ENCODE data around the gene FOXA1.

FOXA1 gene

DNA sequence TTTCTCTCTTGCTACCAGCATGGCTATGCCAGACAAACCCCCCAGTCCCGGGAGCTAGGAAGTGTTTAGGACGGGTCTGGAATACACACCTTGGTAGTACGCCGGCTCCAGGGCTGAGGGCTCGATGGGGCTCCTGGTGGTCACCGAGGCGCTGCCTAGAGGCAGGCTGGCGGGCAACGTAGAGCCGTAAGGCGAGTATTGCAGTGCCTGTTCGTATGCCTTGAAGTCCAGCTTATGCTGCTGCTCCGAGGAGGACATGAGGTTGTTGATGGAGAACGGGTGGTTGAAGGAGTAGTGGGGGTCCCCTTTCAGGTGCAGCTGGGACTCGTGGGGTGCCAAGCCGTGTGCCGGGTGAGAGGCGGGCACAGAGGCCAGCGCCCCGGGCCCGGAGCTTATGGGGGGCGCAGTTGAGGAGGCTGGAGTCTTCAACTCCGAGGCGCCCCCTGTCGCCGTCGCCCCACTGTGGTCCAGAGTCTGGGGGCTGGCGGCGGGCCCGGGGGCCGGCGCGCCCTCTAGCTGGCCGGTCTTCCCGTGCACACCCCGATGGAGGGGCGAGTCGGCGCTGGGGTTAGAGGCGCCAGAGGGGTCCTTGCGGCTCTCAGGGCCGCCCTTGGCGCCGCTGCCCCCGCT lies 3.6 kb downstream of the FOXA1 start (continued):
- no peak for TF ChIP-seq ZNF707 (tag by site-specific recombination; IDR thresholded peaks at IDR 0.05)
- no peak for TF ChIP-seq ZNF560 (tag by site-specific recombination; IDR thresholded peaks at IDR 0.05; ENCODE audit: borderline replicate concordance)
- no peak for TF ChIP-seq TRIM28 (IDR thresholded peaks at IDR 0.05; ENCODE audit: borderline replicate concordance, low read length)
- TF ChIP-seq PRDM1 (tag by site-specific recombination; IDR thresholded peaks at IDR 0.05) = no peak
- TF ChIP-seq HOXD13 (CRISPR knock-in tag; IDR thresholded peaks at IDR 0.05; ENCODE audit: borderline replicate concordance) = no peak
- no peak for TF ChIP-seq ZNF2 (tag by site-specific recombination; IDR thresholded peaks at IDR 0.05)
- TF ChIP-seq, protein P1, sequence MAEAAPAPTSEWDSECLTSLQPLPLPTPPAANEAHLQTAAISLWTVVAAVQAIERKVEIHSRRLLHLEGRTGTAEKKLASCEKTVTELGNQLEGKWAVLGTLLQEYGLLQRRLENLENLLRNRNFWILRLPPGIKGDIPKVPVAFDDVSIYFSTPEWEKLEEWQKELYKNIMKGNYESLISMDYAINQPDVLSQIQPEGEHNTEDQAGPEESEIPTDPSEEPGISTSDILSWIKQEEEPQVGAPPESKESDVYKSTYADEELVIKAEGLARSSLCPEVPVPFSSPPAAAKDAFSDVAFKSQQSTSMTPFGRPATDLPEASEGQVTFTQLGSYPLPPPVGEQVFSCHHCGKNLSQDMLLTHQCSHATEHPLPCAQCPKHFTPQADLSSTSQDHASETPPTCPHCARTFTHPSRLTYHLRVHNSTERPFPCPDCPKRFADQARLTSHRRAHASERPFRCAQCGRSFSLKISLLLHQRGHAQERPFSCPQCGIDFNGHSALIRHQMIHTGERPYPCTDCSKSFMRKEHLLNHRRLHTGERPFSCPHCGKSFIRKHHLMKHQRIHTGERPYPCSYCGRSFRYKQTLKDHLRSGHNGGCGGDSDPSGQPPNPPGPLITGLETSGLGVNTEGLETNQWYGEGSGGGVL (tag by site-specific recombination; IDR thresholded peaks at IDR 0.05) = no peak
- TF ChIP-seq ZNF140 (tag by site-specific recombination; IDR thresholded peaks at IDR 0.05) = no peak
- TF ChIP-seq ZNF416 (tag by site-specific recombination; IDR thresholded peaks at IDR 0.05) = no peak
- no peak for TF ChIP-seq ZNF777 (tag by site-specific recombination; IDR thresholded peaks at IDR 0.05; ENCODE audit: borderline replicate concordance)
- TF ChIP-seq, protein P2, sequence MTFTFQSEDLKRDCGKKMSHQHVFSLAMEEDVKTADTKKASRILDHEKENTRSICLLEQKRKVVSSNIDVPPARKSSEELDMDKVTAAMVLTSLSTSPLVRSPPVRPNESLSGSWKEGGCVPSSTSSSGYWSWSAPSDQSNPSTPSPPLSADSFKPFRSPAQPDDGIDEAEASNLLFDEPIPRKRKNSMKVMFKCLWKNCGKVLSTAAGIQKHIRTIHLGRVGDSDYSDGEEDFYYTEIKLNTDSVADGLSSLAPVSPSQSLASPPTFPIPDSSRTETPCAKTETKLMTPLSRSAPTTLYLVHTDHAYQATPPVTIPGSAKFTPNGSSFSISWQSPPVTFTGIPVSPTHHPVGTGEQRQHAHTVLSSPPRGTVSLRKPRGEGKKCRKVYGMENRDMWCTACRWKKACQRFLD (tag by site-specific recombination; IDR thresholded peaks at IDR 0.05) = no peak
- TF ChIP-seq ZEB2 (tag by site-specific recombination; IDR thresholded peaks at IDR 0.05) = peak; percentile 41; the same call in 1 of the 2 replicates
- no peak for TF ChIP-seq ZNF48 (tag by site-specific recombination; IDR thresholded peaks at IDR 0.05)
- TF ChIP-seq, protein P3, sequence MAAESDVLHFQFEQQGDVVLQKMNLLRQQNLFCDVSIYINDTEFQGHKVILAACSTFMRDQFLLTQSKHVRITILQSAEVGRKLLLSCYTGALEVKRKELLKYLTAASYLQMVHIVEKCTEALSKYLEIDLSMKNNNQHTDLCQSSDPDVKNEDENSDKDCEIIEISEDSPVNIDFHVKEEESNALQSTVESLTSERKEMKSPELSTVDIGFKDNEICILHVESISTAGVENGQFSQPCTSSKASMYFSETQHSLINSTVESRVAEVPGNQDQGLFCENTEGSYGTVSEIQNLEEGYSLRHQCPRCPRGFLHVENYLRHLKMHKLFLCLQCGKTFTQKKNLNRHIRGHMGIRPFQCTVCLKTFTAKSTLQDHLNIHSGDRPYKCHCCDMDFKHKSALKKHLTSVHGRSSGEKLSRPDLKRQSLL (tag by site-specific recombination; IDR thresholded peaks at IDR 0.05) = peak; percentile 86
- TF ChIP-seq ZNF677 (tag by site-specific recombination; IDR thresholded peaks at IDR 0.05) = no peak
- TF ChIP-seq, protein P4, sequence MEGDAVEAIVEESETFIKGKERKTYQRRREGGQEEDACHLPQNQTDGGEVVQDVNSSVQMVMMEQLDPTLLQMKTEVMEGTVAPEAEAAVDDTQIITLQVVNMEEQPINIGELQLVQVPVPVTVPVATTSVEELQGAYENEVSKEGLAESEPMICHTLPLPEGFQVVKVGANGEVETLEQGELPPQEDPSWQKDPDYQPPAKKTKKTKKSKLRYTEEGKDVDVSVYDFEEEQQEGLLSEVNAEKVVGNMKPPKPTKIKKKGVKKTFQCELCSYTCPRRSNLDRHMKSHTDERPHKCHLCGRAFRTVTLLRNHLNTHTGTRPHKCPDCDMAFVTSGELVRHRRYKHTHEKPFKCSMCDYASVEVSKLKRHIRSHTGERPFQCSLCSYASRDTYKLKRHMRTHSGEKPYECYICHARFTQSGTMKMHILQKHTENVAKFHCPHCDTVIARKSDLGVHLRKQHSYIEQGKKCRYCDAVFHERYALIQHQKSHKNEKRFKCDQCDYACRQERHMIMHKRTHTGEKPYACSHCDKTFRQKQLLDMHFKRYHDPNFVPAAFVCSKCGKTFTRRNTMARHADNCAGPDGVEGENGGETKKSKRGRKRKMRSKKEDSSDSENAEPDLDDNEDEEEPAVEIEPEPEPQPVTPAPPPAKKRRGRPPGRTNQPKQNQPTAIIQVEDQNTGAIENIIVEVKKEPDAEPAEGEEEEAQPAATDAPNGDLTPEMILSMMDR (tag by site-specific recombination; IDR thresholded peaks at IDR 0.05) = peak; percentile 91
- TF ChIP-seq ZNF266 (tag by site-specific recombination; IDR thresholded peaks at IDR 0.05; ENCODE audit: low read depth) = no peak
- TF ChIP-seq, protein P5, sequence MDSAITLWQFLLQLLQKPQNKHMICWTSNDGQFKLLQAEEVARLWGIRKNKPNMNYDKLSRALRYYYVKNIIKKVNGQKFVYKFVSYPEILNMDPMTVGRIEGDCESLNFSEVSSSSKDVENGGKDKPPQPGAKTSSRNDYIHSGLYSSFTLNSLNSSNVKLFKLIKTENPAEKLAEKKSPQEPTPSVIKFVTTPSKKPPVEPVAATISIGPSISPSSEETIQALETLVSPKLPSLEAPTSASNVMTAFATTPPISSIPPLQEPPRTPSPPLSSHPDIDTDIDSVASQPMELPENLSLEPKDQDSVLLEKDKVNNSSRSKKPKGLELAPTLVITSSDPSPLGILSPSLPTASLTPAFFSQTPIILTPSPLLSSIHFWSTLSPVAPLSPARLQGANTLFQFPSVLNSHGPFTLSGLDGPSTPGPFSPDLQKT (IDR thresholded peaks at IDR 0.05; ENCODE audit: borderline replicate concordance, low read depth, low read length) = no peak
- no peak for TF ChIP-seq ZNF548 (tag by site-specific recombination; IDR thresholded peaks at IDR 0.05)
- TF ChIP-seq ZNF701 (tag by site-specific recombination; IDR thresholded peaks at IDR 0.05) = no peak
- no peak for TF ChIP-seq ZNF37A (tag by site-specific recombination; IDR thresholded peaks at IDR 0.05)
- TF ChIP-seq, protein P6, sequence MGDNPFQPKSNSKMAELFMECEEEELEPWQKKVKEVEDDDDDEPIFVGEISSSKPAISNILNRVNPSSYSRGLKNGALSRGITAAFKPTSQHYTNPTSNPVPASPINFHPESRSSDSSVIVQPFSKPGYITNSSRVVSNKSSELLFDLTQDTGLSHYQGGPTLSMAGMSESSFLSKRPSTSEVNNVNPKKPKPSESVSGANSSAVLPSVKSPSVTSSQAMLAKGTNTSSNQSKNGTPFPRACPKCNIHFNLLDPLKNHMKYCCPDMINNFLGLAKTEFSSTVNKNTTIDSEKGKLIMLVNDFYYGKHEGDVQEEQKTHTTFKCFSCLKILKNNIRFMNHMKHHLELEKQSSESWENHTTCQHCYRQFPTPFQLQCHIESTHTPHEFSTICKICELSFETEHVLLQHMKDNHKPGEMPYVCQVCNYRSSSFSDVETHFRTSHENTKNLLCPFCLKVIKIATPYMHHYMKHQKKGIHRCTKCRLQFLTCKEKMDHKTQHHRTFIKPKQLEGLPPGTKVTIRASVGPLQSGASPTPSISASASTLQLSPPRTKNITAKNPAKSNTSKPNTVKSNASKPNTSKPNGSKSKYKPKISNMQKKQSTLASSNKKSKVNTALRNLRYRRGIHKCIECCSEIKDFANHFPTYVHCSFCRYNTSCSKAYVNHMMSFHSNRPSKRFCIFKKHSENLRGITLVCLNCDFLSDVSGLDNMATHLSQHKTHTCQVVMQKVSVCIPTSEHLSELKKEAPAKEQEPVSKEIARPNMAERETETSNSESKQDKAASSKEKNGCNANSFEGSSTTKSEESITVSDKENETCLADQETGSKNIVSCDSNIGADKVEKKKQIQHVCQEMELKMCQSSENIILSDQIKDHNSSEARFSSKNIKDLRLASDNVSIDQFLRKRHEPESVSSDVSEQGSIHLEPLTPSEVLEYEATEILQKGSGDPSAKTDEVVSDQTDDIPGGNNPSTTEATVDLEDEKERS (tag by site-specific recombination; IDR thresholded peaks at IDR 0.05) = no peak
- TF ChIP-seq KLF16 (tag by site-specific recombination; IDR thresholded peaks at IDR 0.05) = no peak
- no peak for TF ChIP-seq ZNF423 (tag by site-specific recombination; IDR thresholded peaks at IDR 0.05)
- TF ChIP-seq, protein P7, sequence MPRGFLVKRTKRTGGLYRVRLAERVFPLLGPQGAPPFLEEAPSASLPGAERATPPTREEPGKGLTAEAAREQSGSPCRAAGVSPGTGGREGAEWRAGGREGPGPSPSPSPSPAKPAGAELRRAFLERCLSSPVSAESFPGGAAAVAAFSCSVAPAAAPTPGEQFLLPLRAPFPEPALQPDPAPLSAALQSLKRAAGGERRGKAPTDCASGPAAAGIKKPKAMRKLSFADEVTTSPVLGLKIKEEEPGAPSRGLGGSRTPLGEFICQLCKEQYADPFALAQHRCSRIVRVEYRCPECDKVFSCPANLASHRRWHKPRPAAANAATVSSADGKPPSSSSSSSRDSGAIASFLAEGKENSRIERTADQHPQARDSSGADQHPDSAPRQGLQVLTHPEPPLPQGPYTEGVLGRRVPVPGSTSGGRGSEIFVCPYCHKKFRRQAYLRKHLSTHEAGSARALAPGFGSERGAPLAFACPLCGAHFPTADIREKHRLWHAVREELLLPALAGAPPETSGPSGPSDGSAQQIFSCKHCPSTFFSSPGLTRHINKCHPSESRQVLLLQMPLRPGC (tag by site-specific recombination; IDR thresholded peaks at IDR 0.05) = no peak
- TF ChIP-seq ZIC2 (tag by site-specific recombination; IDR thresholded peaks at IDR 0.05) = no peak
- TF ChIP-seq ZNF169 (tag by site-specific recombination; IDR thresholded peaks at IDR 0.05) = no peak
- no peak for TF ChIP-seq ZNF404 (tag by site-specific recombination; IDR thresholded peaks at IDR 0.05)
